ENCODE results near the gene SSBP4.
"Not testable (repeated sequence)": the region's sequence is repeated elsewhere in the genome, so short reads cannot be mapped to it uniquely, and the experiment has no call there.

Gene SSBP4

GRCh38 chr19:18396471-18397241, 22.5 kb upstream of the SSBP4 start:
- DNase-seq, result no peak

- DNase-seq, result no peak
Measured at GRCh38 chr19:18397242-18398202, 21.7 kb upstream of the SSBP4 start, which contains the start of gene LRRC25. Gene LRRC25 (minus strand): TSS chr19:18397622. CDS start chr19:18396963, 659 bp downstream.

GRCh38 chr19:18399008-18399407, 20.2 kb upstream of the SSBP4 start:
- peak in 1 of 2 experiments; percentile 26 for DNase-seq

GRCh38 chr19:18401580-18402112, 17.6 kb upstream of the SSBP4 start:
- peak in 1 of 2 experiments; percentile 20 for DNase-seq

- DNase-seq, result not testable (repeated sequence)
Measured at GRCh38 chr19:18402455-18403248, 16.5 kb upstream of the SSBP4 start.

GRCh38 chr19:18405754-18406153, 13.4 kb upstream of the SSBP4 start:
- not testable (repeated sequence) for DNase-seq

GRCh38 chr19:18406749-18407148, 12.4 kb upstream of the SSBP4 start:
- no peak for DNase-seq

- no peak for DNase-seq
Measured at GRCh38 chr19:18408053-18408476, 11.1 kb upstream of the SSBP4 start.

- DNase-seq, result no peak
Measured at GRCh38 chr19:18412610-18413239, 6.5 kb upstream of the SSBP4 start.

GRCh38 chr19:18414504-18415177, 4.6 kb upstream of the SSBP4 start:
- DNase-seq, result no peak

GRCh38 chr19:18415178-18415867, 3.9 kb upstream of the SSBP4 start:
- no peak for DNase-seq

GRCh38 chr19:18416778-18417249, 2.4 kb upstream of the SSBP4 start:
- DNase-seq, result peak; percentile 22 to 72

GRCh38 chr19:18417250-18418028, 1.8 kb upstream of the SSBP4 start:
- peak in 1 of 2 experiments; percentile 44 for DNase-seq

- no peak for DNase-seq
Measured at GRCh38 chr19:18418029-18418482, 1.1 kb upstream of the SSBP4 start.

- no peak for DNase-seq
Measured at GRCh38 chr19:18418483-18419194, 559 bp upstream of the SSBP4 start.

- peak in 1 of 2 experiments; percentile 46 for DNase-seq
Measured at GRCh38 chr19:18419699-18420460, 682 bp downstream of the SSBP4 start.

GRCh38 chr19:18420930-18421329, 1.7 kb downstream of the SSBP4 start:
- DNase-seq, result no peak

GRCh38 chr19:18421371-18421959, 2.3 kb downstream of the SSBP4 start:
- no peak for DNase-seq
